GM18909 (cell line): ENCODE data around the gene NEDD4.
"Not testable (repeated sequence)": the region's sequence is repeated elsewhere in the genome, so short reads cannot be mapped to it uniquely, and the experiment has no call there.

ENCODE experiments used
- ATAC-seq: cut with Tn5 transposase; IDR thresholded peaks from one replicate; pipeline ENCODE4 v1.9.1; 2021; ENCODE audit warnings: mild to moderate bottlenecking; ENCODE audit not compliant: unreplicated experiment, poor library complexity

NEDD4 gene

DNA sequence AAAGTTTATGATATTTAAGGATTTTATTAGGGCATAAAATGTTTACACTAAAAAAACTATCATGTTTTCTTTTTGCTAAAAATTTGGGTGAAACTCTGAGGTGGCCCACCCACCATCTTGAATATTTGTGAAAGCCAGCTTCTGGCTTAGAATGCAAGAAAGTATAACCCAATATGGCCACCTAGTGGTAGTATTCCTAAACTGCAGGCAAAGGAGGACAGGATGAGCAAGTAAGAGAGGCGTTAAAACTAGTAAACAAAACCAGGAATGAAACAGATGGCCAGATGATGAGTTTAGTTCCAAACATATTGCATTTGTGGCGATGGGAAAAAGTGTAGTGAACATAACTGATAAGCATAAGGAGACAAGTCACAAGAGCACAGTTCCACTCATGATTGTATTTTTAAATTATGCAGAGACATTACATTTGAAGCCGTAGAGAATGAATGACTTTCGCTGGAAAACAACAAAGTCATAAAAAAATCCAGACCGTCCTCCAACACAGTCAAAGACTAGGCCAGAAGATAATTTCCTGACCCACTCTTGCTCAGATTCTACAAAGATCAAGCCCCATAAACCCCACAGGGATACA is 147.2 kb downstream of the NEDD4 start:
- peak; percentile 73 for ATAC-seq

DNA sequence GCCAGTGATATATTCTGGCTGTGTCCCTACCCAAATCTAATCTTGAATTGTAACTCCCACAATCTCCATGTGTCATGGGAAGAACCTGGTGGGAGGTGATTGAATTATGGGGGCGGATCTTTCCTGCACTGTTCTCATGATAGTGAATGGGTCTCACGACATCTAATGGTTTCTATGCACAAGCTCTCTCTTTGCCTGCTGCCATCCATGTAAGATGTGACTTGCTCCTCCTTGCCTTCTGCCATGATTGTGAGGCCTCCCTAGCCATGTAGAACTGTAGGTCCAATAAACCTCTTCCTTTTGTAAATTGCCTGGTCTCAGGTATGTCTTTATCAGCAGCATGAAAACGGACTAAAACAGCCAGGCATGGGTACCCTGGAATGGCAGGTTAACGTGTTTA is 150.5 kb downstream of the NEDD4 start:
- ATAC-seq, result not testable (repeated sequence)

DNA sequence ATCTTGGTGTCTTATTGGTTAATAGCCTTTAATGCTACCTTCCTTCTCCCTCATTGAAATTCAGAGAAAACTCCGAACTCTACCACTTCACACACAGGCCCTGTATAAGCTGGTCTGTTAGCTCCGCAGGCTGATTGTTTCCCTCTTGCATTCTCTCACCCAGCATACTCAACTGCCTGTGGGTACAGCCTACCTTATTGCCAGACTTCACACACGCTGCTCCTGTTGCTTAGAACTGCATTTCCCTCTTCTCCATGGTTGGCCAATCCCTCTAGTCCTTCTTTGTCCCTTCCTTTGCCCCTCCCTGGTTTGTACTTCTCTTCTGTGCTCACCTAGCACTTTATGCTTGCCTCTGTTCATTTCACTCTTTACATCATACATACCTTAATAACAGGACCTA is 157.5 kb downstream of the NEDD4 start:
- no peak for ATAC-seq

DNA sequence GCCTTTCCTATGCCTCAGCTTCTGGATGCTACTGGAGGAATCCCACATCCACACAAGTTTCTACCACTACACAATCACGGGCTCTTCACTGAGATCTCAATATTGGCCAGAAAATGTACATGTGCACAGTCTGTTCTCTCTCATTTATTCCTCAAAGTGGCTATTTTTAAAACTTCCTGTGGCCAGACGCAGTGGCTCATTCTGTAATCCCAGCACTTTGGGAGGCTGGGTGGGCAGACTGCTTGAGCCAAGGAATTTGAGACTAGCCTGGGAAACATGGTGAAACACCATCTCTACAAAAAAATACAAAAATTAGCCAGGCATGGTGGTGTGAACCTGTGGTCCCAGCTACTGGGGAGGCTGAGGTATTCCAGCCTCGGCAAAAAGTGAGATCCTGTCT is 159.1 kb downstream of the NEDD4 start:
- ATAC-seq, result no peak

DNA sequence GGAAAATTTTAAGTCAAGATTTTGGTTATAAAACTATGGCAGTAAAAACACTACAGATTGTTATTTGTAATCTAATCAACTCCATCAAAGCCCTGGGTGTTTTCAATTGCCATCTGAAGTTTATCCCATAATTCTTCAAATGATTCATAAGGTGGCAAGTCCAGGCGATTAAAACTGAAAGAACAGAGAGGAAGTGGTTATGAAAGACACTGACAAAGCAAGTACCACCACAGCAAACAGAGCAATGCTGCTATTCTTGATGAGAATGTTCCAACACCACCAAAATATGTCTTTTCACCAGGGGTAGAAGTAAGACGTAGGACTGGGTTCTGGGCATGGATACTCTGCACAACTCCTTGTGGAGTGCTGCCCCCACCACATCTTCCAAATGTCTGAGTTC is 163.6 kb downstream of the NEDD4 start:
- ATAC-seq, result peak; percentile 76

DNA sequence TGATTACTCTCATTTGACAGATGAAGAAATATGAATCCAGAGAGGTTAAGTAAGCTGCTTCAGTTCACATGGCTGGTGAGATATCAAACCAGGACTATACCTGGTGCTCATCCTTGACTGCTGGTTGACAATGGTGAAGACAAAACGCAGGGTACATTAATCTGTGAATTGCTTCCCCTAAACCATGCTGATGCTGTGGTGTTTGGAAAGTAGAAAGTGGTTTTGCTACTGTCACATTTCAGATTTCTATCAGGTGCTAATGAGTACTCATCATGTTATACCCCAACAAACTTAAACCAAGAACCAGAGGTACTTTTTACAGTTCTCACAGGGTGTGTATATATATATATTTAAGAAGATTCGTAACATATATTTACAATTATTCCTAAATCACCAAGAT is 165.5 kb downstream of the NEDD4 start:
- no peak for ATAC-seq

DNA sequence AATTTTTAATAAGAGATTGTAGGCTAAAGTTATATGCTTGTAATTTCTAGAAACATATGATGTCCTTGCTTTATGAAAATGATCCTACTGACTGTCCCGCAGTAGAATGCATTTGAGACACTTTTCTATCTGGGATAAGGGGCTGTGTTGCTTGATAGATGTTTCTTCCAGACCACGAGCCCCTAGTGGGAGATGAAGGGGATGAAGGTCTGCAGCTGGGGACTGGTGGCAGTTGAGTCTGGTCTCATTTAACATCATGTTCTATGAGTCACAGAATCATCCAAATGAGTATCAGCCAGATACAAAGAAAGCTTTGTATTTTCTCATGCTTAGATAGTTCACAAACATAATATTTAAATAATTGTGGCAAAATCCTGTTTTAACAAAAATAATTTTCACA is 166.2 kb downstream of the NEDD4 start:
- no peak for ATAC-seq

DNA sequence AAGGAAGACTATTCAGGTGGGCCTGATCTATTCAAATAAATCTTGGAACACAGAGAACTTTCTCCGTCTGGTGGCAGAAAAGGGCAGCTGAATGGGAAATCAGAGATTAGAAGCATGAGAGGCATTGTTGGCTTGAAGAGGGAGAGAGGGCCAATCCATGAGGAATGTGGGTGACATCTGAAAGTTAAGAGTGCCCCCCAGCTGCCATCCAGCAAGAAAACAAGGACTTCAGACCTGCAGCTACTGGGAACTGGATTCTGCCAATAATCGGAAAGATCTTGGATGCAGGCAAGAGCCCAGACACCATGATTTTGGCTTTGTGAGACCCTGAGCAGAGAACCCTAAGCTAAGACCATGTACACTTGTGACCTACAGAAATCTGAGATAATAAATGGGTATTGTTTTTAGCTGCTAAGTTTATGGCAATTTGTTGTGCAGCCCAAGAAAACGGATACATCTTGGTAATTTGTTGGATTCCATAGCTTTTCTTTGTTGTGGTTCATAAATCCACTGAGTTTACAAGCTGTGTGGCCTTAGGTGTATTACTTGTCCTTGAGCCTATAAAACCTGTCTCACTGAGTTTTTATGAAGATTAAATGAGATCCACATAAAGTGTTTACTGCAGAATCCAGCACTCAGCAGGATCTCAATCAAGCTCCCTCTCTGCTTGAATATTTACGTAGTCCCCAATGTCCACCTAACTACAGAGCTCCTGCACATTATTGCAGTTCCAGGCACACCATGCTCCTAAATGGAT is 168.4 kb downstream of the NEDD4 start:
- no peak for ATAC-seq

DNA sequence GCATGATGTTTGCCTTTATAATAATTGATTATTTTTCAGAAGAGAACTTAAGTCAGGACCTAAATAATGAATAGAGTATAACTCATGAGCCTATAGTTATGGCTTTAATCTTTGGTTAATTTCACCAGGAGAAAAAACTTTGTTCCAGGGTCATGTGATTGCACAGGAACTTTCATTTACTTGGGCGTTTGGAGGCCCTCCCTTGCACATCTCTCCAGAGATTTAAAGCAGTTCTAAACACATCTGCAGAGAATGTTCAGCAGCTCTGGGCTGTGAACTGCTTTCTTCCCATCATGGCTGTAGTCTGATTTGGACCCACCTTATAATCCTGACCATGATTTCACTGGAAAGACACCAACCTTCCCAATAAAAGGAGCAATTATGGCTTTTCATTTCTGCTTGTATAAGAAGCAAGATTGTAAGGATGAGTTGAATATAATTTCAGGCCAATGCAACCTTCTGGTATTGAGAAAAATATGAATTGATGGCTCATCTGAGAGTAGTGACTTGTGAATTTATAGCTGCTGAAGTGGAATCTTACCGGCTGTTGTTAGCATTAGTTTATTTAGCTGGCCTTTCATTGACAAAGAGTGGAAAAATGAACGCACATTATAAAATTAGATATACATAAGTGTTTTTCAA is 169.6 kb downstream of the NEDD4 start:
- ATAC-seq, result no peak

DNA sequence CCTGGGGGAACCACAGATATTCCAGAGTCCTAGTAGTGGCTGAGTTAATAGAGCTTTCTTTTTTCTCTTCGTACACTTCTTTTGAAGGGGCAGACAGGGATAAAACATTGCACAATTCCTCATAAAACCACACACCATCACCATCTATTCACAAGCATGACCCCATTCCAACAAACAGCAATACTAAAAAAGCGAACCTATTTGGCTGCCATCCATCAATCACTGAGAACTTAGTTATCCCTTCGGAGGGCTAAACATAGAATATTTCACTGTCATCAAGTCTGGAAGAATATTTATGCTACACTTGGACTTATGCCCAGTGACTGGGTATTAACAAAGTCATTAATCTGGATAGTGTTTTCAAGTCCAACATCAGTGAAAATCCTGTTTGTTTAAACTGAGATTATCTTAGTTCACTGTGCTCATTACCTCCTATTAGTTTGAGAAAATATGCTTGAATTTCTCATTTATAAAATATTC is 170.2 kb downstream of the NEDD4 start:
- no peak for ATAC-seq

DNA sequence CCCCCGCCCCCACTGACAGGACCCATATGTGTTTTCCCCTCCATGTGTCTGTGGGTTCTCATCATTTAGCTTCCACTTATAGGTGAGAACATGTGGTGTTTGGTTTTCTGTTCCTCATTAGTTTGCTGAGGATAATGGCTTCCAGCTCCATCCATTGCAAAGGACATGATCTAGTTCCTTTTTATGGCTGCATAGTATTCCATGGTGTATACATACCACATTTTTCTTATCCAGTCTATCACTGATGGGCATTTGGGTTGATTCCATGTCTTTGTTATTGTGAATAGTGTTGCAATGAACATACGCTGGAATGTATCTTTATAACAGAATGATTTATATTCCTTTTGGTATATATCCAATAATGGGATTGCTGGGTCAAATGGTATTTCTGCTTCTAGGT is 171.7 kb downstream of the NEDD4 start:
- ATAC-seq, result not testable (repeated sequence)

DNA sequence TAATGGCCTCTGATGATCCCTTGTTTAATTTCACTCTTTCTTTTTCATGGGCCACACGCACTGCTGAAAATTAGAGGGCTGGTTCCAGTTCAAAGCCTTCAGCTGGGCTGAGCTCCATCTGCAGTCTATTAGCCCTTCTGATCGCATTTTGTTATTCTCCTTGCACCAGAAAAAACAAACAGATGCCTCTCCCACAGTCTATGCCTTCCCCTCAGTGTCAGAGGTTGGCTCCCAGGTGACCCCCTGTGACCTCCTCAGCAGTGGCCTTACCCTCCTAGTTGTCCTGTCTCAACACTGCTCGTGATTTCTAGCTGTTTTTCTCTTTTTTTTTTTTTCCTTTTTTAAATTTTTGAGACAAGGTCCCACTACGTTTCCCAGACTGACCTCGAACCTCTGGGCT is 173.4 kb downstream of the NEDD4 start:
- no peak for ATAC-seq

DNA sequence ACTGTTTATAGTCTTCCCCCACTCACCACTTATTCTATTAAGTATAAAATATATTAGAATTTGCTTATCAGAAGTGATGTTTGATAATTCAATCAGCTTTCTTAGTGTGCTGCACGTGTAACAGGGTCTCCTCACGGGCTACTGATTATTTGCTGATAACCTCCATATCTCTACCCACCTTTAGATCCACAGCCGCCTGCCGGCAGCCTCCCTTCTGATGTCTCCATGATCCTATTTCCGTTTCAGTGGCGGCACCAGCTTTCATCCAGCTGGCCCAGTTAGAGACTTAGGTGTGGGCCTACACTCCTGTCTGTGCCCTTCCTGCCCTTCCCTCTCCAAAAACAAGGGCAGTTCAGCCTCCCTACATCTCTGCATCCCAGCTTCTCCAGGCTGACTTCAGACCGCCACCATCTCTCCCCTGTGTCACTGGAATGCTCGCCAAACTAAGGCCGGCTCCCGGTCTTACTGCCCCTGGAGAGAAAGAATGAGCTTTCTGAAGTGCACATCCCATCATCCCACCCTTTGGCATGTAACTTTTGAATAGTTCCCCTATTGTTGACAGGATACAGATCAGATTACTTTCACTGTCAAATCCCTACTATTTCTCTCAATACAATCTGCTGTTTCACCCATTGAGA is 173.9 kb downstream of the NEDD4 start:
- ATAC-seq, result no peak

DNA sequence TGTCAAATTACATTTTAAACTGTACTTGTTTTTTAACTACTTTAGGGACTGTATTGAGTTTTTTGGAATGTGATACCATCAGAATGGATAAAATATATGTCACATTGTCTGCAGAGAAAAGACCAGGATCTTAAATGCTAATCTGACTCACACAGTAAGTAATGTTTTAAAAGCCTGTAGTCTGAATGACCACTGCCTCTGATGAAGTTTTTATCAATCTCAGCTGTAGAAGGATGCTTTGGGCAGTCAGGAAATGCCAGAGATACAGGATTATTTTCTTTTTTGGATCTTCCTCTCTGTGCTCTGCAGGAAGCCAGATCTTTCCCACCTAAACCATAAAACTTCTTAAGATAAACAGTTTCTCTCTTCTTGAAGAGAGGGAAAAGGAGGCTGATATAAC is 177.4 kb downstream of the NEDD4 start:
- no peak for ATAC-seq

DNA sequence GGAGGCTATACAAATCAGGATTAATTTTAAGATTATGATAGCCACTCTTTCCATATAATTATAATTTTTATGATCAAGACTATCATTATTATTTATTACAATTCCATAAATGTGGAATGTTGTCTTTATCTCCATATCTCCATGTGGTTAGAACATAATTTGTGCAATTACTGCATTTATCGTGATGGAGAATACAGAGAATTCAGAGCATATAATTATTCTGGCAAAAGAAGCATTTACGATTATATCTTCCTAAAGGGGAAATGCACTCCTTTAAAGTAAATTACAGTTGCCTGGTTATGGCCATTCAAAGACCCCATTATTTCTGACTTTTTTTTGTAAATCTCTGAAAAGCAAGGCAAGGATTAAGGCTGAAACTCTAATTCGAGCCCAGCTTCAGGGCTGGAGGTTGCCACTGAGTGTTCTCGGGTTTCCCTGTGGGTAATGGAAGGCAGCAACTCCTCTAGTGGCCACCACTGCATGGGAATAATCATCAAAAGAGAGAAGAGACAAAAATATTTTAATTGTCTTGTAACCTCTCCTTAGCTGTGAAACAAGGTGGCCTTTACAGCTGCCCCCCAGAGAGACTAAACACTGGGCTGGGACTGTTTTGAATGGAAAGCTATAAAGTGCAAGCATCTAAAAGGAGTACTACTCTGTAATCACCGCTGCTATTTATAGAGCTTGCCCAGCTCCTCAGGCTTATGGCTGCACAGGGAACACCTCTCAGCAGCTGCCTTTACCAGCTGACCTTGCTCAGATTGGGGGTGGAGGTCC is 190.6 kb downstream of the NEDD4 start:
- no peak for ATAC-seq

DNA sequence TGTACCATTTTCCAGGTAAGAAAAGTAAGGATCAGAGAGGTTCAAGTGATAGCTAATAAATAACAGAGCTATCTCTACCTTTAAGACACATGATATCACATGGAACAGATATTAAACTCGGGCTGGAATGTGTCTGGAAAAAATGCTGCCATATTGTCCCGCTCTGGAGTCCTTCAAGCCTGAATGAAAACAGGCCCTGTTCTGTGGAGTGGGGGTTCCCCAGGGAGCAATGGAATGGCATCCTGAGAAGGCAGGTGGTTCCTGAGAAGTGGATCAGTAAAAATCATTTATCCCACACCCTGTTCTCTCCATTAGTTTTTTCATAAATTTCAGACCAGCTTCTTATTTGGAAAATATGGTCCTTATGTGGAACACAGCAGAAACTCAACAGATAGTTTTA is 193.2 kb downstream of the NEDD4 start:
- no peak for ATAC-seq

DNA sequence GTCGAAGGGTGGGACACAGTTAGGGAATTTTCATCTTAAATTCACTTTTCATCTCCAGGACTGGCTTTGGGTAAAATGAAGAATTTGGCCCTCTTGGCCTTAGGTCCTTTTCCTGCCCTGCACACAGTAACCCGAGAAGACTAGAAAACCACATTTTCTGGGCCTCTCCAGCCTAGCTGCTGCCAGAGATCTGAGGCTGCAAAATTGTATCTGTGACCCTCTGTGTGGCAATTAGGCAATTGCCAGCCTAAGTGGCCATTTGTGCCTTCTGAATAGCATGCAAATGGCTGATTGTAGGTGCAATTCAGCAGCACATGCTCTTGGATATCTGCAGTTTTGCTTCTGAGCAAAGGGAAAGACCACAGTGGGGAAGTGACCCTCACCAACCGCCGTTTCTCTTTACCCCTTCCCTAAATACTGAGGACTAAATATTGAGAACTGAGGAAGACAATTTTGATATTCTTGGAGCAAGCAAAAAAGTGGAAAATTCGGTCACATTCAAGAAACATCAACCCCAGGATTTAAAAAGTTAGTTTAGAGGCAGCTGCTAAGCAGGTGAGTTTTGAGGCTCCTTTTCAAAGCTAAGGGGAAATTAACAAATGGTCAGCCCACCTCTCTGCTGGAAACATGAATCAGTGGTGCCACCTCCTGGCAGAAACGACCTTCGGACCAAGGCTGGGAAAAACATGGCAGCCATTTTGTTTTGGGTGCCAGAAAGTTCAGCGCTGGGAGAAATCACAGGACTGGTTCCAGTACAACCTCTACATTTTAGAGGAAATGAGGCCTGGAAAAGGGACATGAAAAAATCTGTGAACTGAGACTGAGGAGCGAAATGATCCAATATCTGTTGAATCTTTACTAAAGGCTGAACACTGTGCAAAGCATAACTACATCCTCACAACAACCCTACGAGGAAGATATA is 193.9 kb downstream of the NEDD4 start:
- ATAC-seq, result peak; percentile 61

DNA sequence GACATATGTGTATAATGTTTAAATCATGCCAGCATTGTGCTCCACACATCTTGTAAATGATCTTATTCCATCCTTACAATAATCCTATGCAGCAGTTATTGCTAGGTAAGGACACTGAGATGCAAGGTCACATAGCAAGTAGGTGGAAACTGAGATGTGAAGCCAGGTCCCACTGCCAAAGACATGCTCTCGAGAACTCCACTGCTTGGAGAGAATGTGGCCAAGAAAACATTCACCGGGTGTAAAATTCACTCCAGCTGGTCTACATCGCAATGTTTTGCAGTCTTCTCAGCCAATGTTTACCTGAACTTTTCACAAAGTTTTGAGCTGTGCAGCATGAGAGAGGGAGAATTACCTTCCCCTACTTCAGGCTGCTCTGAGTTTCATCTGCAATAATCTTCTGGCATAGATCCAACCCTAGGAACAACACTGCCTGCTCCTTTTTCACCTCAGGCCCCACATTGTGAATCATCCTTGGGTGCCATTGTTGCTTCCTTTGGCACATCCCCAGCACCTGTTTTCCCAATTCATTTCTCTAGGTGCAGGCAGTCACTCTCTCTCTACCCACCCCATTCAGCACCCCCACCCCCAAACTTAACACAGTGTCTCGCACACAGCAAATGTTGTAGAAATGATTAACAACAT is 197.0 kb downstream of the NEDD4 start:
- no peak for ATAC-seq

DNA sequence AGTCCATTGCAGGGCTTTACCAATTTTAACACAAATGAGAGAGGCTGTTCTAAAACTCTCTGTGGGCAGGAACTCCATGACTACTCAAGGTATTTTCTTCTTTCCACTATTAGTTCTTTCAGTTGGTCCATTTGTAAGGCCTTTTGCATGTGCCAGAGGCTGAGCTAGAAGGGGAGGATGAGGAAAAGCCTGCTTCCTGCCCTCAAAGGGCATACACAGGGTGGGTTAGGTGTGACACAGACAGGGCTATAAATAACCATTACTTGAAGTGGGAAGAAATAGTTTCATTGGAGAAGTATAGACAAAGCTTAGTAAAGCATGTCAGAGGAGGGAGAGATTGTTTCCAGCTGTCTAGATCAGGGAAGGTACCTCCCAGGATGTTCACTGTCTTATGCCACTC is 198.4 kb downstream of the NEDD4 start:
- ATAC-seq, result no peak
